ENCODE measurements around the gene GRM3. TPM values are rescaled to one million over a fixed set of nuclear protein-coding genes. Genes with fewer than 3 reads are reported as not detected.

GRM3 gene
- total RNA-seq, 1 donor from 2014 or later, result not detected

DNA sequence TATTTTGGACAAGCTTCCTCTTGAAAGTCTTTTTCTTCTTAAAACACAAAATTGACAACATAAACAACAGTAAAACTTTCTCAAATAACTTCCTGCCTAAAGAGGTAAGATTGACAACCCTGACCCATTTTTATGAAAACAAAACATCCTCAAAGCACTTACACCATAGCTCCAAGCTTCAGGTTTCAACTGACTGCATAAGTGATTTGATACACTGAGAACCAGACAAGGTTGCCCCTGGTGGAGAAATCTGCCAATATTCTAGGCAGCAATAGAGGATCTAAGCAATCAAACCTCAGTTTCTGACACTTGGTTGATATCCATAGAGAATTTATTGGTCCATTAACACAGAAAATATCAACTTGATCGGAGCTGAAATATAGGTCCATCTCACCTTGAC is 267.9 kb downstream of the GRM3 start:
- Histone ChIP-seq H3K27me3 (ENCODE audit: insufficient read depth, low read length) (no peaks in the 10 kb centered on the region), H3K79me2 (ENCODE audit: insufficient read depth, low read length) (no peaks in the 10 kb centered on the region), H3K36me3 (ENCODE audit: insufficient read depth, low read length) (no peaks in the 10 kb centered on the region), H4K20me1 (ENCODE audit: insufficient read depth, low read length) (no peaks in the 10 kb centered on the region), H3K9me3 (ENCODE audit: insufficient read depth, low read depth, low read length) (no peaks in the 10 kb centered on the region), H3K27ac (ENCODE audit: low read depth, low read length) (no peak overlapping the region), H3K4me3 (ENCODE audit: insufficient read depth, low read depth, low read length) (no peak overlapping the region), H3K4me2 (ENCODE audit: low read length) (no peak overlapping the region), H2AFZ (ENCODE audit: low read depth, low read length) (no peak overlapping the region), H3K4me1 (ENCODE audit: insufficient read depth, low read length) (no peaks in the 10 kb centered on the region), H3K9ac (ENCODE audit: low read length) (no peak overlapping the region)
- H3K4me3 Mint-ChIP-seq (ENCODE audit: unreplicated experiment), result no peak overlapping the region
- FAIRE-seq, result no peak
- DNase-seq (ENCODE audit: low read depth), result no peak
- no peak for TF ChIP-seq EZH2 (IDR thresholded peaks at IDR 0.05; ENCODE audit: insufficient read depth, low read length)
- TF ChIP-seq, protein P1, sequence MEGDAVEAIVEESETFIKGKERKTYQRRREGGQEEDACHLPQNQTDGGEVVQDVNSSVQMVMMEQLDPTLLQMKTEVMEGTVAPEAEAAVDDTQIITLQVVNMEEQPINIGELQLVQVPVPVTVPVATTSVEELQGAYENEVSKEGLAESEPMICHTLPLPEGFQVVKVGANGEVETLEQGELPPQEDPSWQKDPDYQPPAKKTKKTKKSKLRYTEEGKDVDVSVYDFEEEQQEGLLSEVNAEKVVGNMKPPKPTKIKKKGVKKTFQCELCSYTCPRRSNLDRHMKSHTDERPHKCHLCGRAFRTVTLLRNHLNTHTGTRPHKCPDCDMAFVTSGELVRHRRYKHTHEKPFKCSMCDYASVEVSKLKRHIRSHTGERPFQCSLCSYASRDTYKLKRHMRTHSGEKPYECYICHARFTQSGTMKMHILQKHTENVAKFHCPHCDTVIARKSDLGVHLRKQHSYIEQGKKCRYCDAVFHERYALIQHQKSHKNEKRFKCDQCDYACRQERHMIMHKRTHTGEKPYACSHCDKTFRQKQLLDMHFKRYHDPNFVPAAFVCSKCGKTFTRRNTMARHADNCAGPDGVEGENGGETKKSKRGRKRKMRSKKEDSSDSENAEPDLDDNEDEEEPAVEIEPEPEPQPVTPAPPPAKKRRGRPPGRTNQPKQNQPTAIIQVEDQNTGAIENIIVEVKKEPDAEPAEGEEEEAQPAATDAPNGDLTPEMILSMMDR (IDR thresholded peaks at IDR 0.05; ENCODE audit: insufficient read depth, low read depth, low read length), result peak; percentile 3
- H3K36me3 Mint-ChIP-seq (ENCODE audit: low read depth, unreplicated experiment), result no peaks in the 10 kb centered on the region
- no peaks in the 10 kb centered on the region for H3K9me3 Mint-ChIP-seq (ENCODE audit: unreplicated experiment)
- no peak overlapping the region for H3K27ac Mint-ChIP-seq (ENCODE audit: unreplicated experiment)
- no peaks in the 10 kb centered on the region for H3K4me1 Mint-ChIP-seq (ENCODE audit: low read depth, unreplicated experiment)
- H3K27me3 Mint-ChIP-seq (ENCODE audit: low read depth, unreplicated experiment), result no peaks in the 10 kb centered on the region

DNA sequence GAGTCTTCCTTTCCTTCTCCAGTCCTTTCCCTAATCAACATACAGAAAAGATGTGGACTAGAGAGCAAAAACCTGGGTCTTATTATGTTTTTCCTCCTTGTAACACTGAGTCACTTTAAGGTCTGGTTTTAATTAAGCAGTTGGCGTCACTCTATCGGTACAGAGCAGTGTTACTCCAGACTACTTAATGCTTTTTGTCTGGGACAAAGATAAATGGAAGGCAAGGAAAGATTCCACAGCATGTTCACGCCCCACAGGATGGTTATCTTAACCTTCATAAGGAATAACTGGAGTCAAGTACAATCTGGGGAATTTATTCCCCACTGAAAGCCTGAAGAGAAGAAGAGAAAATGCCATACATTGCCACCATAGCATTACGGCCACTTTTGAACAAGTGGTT is 270.0 kb downstream of the GRM3 start:
- Mint-ChIP-seq H3K4me3 (ENCODE audit: unreplicated experiment) (no peak overlapping the region), H3K9me3 (ENCODE audit: unreplicated experiment) (no peaks in the 10 kb centered on the region), H3K4me1 (ENCODE audit: low read depth, unreplicated experiment) (no peaks in the 10 kb centered on the region), H3K36me3 (ENCODE audit: low read depth, unreplicated experiment) (peaks cover 2% of the 10 kb centered on the region), H3K27ac (ENCODE audit: unreplicated experiment) (no peak overlapping the region), H3K27me3 (ENCODE audit: low read depth, unreplicated experiment) (no peaks in the 10 kb centered on the region)
- H2AFZ ChIP-seq (ENCODE audit: low read depth, low read length), result no peak overlapping the region
- DNase-seq (ENCODE audit: low read depth), result peak; percentile 53
- no peaks in the 10 kb centered on the region for H3K79me2 ChIP-seq (ENCODE audit: insufficient read depth, low read length)
- no peaks in the 10 kb centered on the region for H4K20me1 ChIP-seq (ENCODE audit: insufficient read depth, low read length)
- H3K27me3 ChIP-seq (ENCODE audit: insufficient read depth, low read length), result no peaks in the 10 kb centered on the region
- no peak overlapping the region for H3K27ac ChIP-seq (ENCODE audit: low read depth, low read length)
- H3K4me3 ChIP-seq (ENCODE audit: insufficient read depth, low read depth, low read length), result no peak overlapping the region
- peak; percentile 32 for FAIRE-seq
- H3K4me1 ChIP-seq (ENCODE audit: insufficient read depth, low read length), result no peaks in the 10 kb centered on the region
- H3K36me3 ChIP-seq (ENCODE audit: insufficient read depth, low read length), result no peaks in the 10 kb centered on the region
- H3K4me2 ChIP-seq (ENCODE audit: low read length), result no peak overlapping the region
- H3K9me3 ChIP-seq (ENCODE audit: insufficient read depth, low read depth, low read length), result no peaks in the 10 kb centered on the region
- H3K9ac ChIP-seq (ENCODE audit: low read length), result no peak overlapping the region
- no peak for TF ChIP-seq EZH2 (IDR thresholded peaks at IDR 0.05; ENCODE audit: insufficient read depth, low read length)
- TF ChIP-seq, protein P1 (IDR thresholded peaks at IDR 0.05; ENCODE audit: insufficient read depth, low read depth, low read length), result no peak
